Stimulated activated naive B cell treated with anti-CD40 and anti-IgM and Interleukin-4, amounts not matched to agents 10 μg/mL and 1 μg/mL and 100 μg/mL, for 72 hours (primary cell): ENCODE results near the gene FAM222B.
"Not testable (repeated sequence)": the region's sequence is repeated elsewhere in the genome, so short reads cannot be mapped to it uniquely, and the experiment has no call there.

Experiments
- ATAC-seq, 2 donors: fragments of 150-1000 bp; cut with Tn5 transposase; replicated peaks; 2 replicates each; pipeline ENCODE4 v1.10.0; 2021; ENCODE audit warnings: moderate library complexity in 1 of 2
- DNase-seq: peaks from one replicate; pipeline ENCODE4 v3.0.0; 2021
- H3K27ac Mint-ChIP-seq: one replicate; pipeline ENCODE4 v1.8.0; 2022; ENCODE audit warnings: mild to moderate bottlenecking, mixed read lengths
- H3K27me3 Mint-ChIP-seq, 2 donors: one replicate each; pipeline ENCODE4 v1.8.0; 2022; ENCODE audit warnings: mixed read lengths in 2 of 2
- H3K36me3 Mint-ChIP-seq, 2 donors: one replicate each; pipeline ENCODE4 v1.8.0; 2022; ENCODE audit warnings: mixed read lengths in 2 of 2, mild to moderate bottlenecking in 1 of 2
- H3K4me1 Mint-ChIP-seq, 2 donors: one replicate each; pipeline ENCODE4 v1.8.0; 2022; ENCODE audit warnings: mixed read lengths in 2 of 2, mild to moderate bottlenecking in 1 of 2
- H3K4me3 Mint-ChIP-seq, 2 donors: one replicate each; pipeline ENCODE4 v1.8.0; 2022; ENCODE audit warnings: mild to moderate bottlenecking in 2 of 2, mixed read lengths in 2 of 2, moderate library complexity in 1 of 2
- H3K9me3 Mint-ChIP-seq, 2 donors: one replicate each; pipeline ENCODE4 v1.8.0; 2022; ENCODE audit warnings: mixed read lengths in 2 of 2, mild to moderate bottlenecking in 1 of 2

FAM222B gene

DNA sequence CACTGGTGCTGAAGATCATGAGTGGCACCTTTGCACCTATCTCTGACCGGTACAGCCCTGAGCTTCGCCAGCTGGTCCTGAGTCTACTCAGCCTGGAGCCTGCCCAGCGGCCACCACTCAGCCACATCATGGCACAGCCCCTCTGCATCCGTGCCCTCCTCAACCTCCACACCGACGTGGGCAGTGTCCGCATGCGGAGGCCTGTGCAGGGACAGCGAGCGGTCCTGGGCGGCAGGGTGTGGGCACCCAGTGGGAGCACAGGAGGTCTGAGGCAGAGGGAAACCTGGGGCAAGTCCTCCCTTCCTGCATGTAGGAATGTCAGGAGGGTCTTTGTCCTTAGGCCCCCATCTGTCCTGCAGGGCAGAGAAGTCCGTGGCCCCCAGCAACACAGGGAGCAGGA lies 105.3 kb downstream of the FAM222B start:
- peaks cover 64 to 96% of the 10 kb centered on the region in 2 donors for H3K4me1 Mint-ChIP-seq
- peaks cover 53 to 59% of the 10 kb centered on the region in 2 donors for H3K36me3 Mint-ChIP-seq
- H3K27ac Mint-ChIP-seq: peak overlapping the region; percentile 98

DNA sequence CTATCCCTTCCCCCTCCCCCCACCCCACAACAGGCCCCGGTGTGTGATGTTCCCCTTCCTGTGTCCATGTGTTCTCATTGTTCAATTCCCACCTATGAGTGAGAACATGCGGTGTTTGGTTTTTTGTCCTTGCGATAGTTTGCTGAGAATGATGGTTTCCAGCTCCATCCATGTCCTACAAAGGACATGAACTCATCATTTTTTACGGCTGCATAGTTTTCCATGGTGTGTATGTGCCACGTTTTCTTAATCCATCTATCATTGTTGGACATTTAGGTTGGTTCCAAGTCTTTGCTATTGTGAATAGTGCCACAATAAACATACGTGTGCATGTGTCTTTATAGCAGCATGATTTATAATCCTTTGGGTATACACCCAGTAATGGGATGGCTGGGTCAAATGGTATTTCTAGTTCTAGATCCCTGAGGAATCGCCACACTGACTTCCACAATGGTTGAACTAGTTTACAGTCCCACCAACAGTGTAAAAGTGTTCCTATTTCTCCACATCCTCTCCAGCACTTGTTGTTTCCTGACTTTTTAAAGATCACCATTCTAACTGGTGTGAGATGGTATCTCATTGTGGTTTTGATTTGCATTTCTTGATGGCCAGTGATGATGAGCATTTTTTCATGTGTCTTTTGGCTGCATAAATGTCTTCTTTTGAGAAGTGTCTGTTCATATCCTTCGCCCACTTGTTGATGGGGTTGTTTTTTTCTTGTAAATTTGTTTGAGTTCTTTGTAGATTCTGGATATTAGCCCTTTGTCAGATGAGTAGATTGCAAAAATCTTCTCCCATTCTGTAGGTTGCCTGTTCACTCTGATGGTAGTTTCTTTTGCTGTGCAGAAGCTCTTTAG lies 106.4 kb downstream of the FAM222B start:
- not testable (repeated sequence) for ATAC-seq, DNase-seq, H3K27ac Mint-ChIP-seq, H3K4me3 Mint-ChIP-seq, H3K27me3 Mint-ChIP-seq, H3K9me3 Mint-ChIP-seq
- Mint-ChIP-seq H3K4me1 (peaks cover 56 to 93% of the 10 kb centered on the region in 2 donors), H3K36me3 (peaks cover 48 to 50% of the 10 kb centered on the region in 2 donors)

More for the DNA sequence above, 105.3 kb downstream of the FAM222B start:
- H3K27me3 Mint-ChIP-seq: no peaks in the 10 kb centered on the region
- peaks cover 0 to 4% of the 10 kb centered on the region in 2 donors for H3K9me3 Mint-ChIP-seq
- ATAC-seq (no peak), DNase-seq (no peak)
- peak overlapping the region; percentile 85 for H3K4me3 Mint-ChIP-seq

DNA sequence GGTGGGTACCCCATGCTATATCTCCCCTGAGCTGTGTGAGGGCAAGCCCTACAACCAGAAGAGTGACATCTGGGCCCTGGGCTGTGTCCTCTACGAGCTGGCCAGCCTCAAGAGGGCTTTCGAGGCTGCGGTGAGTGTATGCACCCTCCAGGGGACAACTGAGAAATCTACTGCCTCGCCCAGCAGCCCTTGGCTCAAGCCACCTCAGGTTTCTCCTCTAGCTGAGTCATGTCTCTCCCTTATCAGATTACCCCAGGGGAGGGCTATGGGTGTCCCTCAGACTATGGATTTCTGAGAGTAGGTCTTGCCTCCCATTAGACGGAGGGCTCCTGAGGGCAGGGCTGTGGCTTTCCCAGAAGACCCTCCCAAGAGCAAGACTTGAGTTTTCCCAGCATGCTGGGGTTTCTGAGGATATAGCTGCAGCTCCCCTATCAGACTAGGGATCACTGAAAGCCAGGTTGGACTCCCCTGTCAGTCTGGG lies 107.3 kb downstream of the FAM222B start:
- H3K9me3 Mint-ChIP-seq: peaks cover 0 to 4% of the 10 kb centered on the region in 2 donors
- DNase-seq (no peak), ATAC-seq (no peak)
- peak overlapping the region; percentile 62 for H3K27ac Mint-ChIP-seq
- H3K27me3 Mint-ChIP-seq: no peaks in the 10 kb centered on the region
- no peak overlapping the region for H3K4me3 Mint-ChIP-seq
- H3K36me3 Mint-ChIP-seq: peaks cover 40 to 41% of the 10 kb centered on the region in 2 donors
- H3K4me1 Mint-ChIP-seq: peaks cover 48 to 85% of the 10 kb centered on the region in 2 donors

DNA sequence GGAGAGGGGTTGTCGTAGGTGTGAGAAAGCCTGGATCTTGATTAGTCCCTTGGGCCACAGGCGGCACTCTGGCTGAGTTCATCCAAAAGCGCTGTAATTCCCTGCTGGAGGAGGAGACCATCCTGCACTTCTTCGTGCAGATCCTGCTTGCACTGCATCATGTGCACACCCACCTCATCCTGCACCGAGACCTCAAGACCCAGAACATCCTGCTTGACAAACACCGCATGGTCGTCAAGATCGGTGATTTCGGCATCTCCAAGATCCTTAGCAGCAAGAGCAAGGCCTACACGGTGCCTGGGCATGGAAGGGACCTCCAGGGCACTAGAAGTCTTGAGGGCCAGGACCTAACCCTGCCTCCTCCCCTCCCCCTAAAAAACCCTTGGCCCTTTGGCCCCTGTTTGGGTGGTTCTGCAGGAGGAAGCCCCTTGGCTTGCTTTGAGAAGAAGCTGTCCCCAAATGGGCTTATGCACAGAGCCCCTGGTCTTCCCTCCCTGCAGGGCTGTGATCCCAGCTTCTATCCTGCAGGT lies 107.8 kb downstream of the FAM222B start:
- Mint-ChIP-seq H3K4me3 (no peak overlapping the region), H3K27ac (peak overlapping the region; percentile 85), H3K27me3 (no peaks in the 10 kb centered on the region)

DNA sequence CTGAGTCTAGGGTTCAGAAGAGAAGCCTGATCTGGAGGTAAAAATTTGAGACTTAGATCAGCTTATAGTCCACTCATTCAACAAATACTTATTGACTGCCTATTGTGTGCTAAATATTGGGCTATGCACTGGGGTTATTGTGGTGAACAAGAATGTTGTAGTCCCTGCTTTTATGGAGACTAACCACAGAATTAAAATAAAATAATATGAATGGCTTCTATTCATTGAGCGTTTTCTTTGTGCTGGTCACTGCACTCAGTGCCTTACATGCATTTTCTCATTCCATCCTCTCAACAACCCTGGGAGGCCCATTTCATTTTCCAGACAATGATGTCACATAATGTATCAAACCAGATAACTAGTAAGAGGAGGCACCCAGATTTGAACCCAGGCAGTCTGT lies 109.2 kb downstream of the FAM222B start:
- no peak for DNase-seq
- Mint-ChIP-seq H3K4me3 (no peak overlapping the region), H3K27ac (no peak overlapping the region), H3K9me3 (peaks cover 0 to 2% of the 10 kb centered on the region in 2 donors), H3K36me3 (peaks cover 31 to 32% of the 10 kb centered on the region in 2 donors), H3K4me1 (peaks cover 47 to 78% of the 10 kb centered on the region in 2 donors), H3K27me3 (no peaks in the 10 kb centered on the region)
- no peak for ATAC-seq

More for the DNA sequence above, 107.8 kb downstream of the FAM222B start:
- no peak for DNase-seq
- Mint-ChIP-seq H3K36me3 (peaks cover 36 to 40% of the 10 kb centered on the region in 2 donors), H3K4me1 (peaks cover 48 to 81% of the 10 kb centered on the region in 2 donors), H3K9me3 (peaks cover 0 to 3% of the 10 kb centered on the region in 2 donors)
- no peak for ATAC-seq

DNA sequence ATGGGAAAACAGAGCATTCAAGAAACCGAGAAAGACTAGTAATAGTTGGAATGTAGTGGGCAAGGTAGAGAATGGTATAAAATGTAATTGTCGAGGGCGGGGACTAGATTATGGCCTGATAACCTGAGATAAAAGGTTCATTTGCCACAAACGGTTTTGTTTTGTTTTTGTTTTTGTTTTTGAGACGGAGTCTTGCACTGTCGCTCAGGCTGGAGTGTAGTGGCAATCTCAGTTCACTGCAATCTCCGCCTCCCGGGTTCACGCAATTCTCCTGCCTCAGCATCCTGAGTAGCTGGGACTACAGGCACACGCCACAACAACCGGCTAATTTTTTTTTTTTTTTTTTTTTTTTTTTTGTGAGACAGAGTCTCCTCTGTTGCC lies 112.7 kb downstream of the FAM222B start:
- H3K36me3 Mint-ChIP-seq: peaks cover 17 to 28% of the 10 kb centered on the region in 2 donors
- no peak for ATAC-seq
- no peak overlapping the region for H3K27ac Mint-ChIP-seq

DNA sequence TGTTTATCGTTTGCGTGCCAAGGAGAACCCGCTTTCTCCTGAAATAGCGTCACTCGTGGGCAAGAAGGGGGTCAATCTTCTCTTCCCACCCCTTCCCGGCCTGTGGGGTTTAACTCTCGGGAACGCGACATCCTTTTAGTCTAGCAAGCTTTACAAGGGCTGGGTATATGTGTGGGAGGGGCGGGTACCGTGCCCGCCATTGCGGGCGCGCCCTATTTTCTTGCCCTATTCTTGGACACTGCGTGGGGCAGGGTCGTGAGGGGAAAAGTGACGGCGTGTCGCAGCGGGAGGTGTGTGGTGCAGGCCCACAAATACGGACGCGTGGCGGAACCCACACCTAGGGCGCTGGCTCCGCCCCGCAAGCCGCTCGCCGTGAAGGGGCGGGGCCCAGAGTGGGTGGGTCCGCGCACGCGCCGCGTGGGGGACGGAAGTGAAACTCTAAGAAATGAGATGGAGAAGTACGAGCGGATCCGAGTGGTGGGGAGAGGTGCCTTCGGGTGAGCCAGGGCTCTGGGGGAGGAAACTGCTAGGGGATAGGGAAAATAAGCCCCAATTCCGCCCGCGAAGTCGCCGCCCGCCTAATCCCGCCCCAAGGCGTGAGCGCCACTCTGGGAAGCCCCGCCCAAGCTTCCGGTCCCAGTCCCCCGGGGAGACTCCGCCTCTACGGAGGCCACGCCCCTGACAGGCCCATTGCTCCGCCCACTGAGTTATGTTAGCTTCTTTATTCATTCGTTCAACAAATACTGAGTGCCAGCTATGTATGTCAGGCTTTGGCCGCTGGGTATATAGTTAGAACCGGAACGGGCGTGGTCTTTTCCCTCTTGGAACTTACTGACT lies 114.0 kb downstream of the FAM222B start, which contains the start of gene NEK8:
Gene NEK8 (plus strand): TSS at position 425 of the 837 bp plus-strand sequence. CDS start 26 bp downstream, at position 451.
- ATAC-seq (peak; percentile 48 to 55), DNase-seq (peak; percentile 97)
- peaks cover 20 to 32% of the 10 kb centered on the region in 2 donors for H3K36me3 Mint-ChIP-seq
- H3K4me1 Mint-ChIP-seq: peaks cover 43 to 76% of the 10 kb centered on the region in 2 donors
- peaks cover 0 to 2% of the 10 kb centered on the region in 2 donors for H3K9me3 Mint-ChIP-seq
- H3K27ac Mint-ChIP-seq: peak within 1 kb of the TSS; percentile 97
- no peaks in the 10 kb centered on the region for H3K27me3 Mint-ChIP-seq
- peak within 1 kb of the TSS; percentile 98 to 99 for H3K4me3 Mint-ChIP-seq

More for the DNA sequence above, 112.7 kb downstream of the FAM222B start:
- DNase-seq: no peak
- peaks cover 41 to 76% of the 10 kb centered on the region in 2 donors for H3K4me1 Mint-ChIP-seq
- H3K4me3 Mint-ChIP-seq: peak overlapping the region; percentile 40 to 98
- H3K9me3 Mint-ChIP-seq: peaks cover 0 to 2% of the 10 kb centered on the region in 2 donors
- no peaks in the 10 kb centered on the region for H3K27me3 Mint-ChIP-seq

DNA sequence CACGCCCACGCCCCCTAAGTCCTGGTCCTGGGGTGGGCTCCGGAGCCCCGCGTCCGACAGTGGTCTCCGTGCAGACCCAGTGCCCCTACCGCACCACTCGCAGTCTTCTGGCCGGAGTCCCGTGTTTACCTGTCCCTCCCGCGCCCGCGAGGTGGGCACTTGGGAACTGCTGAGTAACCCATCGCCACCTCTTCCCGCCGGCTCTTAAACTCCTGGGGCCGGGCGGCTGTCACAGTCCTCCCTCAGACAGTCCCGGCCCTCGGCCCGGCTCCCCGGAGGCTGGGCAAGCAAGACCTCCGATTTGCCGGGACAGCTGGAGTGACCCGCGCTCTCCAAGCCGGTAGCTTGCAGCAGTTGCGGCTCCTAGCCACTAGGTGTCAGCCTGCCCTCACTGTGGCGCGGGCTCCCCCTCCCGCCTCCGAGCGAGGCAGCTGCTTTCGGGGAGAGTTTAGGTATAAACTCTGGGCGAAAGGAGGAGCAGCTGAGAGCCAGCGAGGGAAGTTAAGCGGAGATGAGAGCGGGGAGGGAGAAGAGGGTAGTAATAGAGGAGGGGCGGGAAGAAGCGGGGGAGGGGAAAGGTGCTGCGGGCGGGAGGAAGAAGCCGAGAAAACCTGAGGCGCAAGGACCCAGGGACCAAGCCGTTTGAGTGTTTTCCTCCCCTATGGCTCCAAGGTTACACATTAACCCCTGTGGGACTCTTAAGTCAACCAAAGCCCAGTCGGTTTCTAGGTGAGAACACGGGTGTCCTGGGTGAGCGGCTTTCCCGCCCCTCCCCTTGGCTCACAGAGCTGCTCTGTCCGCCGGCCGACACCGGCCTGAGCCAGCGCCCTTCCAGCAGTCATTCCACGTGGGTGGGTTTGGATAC lies 115.7 kb downstream of the FAM222B start:
- peak; percentile 36 to 40 for ATAC-seq
- H3K4me3 Mint-ChIP-seq: peak overlapping the region; percentile 98 to 99
- peaks cover 0 to 2% of the 10 kb centered on the region in 2 donors for H3K9me3 Mint-ChIP-seq
- H3K36me3 Mint-ChIP-seq: peaks cover 26 to 47% of the 10 kb centered on the region in 2 donors
- no peaks in the 10 kb centered on the region for H3K27me3 Mint-ChIP-seq
- peak; percentile 94 for DNase-seq
- H3K4me1 Mint-ChIP-seq: peaks cover 47 to 73% of the 10 kb centered on the region in 2 donors
- peak overlapping the region; percentile 97 for H3K27ac Mint-ChIP-seq

DNA sequence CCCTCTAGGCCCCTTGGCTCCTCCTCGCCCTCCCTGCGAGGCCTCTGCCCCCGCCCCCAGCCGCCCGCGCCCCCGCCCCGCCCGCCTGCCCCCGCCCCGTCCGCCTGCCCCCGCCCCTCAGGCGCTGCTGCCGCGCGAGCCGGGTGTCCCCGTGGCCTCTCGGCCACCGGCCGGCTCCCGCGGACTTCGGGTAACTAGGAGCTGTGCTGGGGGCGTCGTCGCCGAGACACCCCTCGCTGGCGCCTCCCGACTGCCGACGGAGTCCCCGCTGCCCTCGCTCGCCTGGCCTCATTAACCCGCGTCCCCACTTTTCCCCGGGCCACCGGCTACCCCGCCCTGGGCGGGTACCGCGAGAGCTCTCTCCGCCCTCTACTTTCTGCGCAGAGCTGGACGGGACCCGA lies 116.4 kb downstream of the FAM222B start, which contains the start of gene TLCD1:
Gene TLCD1 (minus strand): TSS at position 8 of the 401 bp plus-strand sequence. CDS start 136 bp downstream, outside the sequence.
- Mint-ChIP-seq H3K4me1 (peaks cover 47 to 68% of the 10 kb centered on the region in 2 donors), H3K36me3 (peaks cover 31 to 54% of the 10 kb centered on the region in 2 donors), H3K27ac (peak within 1 kb of the TSS; percentile 97), H3K9me3 (peaks cover 0 to 2% of the 10 kb centered on the region in 2 donors), H3K4me3 (peak within 1 kb of the TSS; percentile 98 to 99), H3K27me3 (no peaks in the 10 kb centered on the region)
- ATAC-seq (peak; percentile 32 to 37), DNase-seq (peak; percentile 82)

DNA sequence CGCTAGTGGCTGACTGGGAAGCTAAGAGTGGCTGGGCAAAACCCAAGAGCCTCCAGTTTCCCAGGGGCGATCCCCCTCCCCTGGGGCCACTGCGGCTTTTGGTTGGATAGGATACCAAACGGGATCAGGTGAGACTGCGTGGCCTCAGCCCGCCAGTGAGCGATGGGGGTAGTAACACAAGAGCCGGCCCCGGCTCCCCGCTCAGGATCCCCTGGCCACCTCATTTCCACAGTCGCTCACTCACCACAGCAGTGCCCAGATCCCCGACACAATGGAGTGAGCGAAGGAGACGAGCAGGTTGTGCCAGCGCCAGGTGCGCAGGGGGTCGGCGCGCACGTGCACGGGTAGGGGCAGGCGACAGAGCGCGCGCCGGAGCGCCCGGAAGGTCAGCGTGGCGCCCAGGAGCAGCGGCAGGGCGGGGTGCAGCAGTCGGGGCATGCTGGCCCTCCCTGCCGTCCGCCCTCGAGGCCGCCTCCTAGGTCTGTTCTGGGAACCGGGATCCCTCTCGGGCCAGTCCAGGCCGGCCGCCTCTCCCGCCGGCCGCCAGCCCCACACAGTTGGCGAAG lies 116.8 kb downstream of the FAM222B start:
- ATAC-seq (peak; percentile 1 to 2), DNase-seq (peak; percentile 63)
- Mint-ChIP-seq H3K27me3 (no peaks in the 10 kb centered on the region), H3K36me3 (peaks cover 36 to 58% of the 10 kb centered on the region in 2 donors), H3K27ac (peak overlapping the region; percentile 97), H3K4me1 (peaks cover 47 to 69% of the 10 kb centered on the region in 2 donors), H3K4me3 (peak overlapping the region; percentile 98 to 99), H3K9me3 (peaks cover 0 to 2% of the 10 kb centered on the region in 2 donors)

DNA sequence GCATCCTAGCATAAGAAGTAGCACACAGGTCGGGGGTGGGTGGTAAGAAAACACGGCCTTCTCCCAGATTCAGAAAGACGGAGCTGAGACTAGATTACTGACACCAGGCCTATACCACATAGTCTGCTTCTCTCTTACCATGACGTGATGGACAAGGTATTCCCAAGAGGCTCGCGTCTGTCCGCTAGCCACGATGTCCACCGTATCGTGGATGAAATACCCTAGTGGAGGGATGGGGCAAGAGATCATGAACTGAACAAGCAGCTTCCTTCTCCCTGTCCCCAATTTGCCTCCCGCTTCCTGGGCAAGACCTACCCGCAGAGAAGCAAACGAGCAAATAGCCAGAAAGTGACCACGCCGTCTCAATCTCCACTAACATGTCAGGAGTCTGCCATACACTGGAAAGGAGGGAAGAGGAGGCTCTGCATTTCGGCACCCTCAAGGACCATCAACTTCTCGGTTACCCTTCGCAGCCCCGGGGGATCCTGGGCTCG lies 117.4 kb downstream of the FAM222B start:
- no peak for DNase-seq
- H3K27ac Mint-ChIP-seq: peak overlapping the region; percentile 97

DNA sequence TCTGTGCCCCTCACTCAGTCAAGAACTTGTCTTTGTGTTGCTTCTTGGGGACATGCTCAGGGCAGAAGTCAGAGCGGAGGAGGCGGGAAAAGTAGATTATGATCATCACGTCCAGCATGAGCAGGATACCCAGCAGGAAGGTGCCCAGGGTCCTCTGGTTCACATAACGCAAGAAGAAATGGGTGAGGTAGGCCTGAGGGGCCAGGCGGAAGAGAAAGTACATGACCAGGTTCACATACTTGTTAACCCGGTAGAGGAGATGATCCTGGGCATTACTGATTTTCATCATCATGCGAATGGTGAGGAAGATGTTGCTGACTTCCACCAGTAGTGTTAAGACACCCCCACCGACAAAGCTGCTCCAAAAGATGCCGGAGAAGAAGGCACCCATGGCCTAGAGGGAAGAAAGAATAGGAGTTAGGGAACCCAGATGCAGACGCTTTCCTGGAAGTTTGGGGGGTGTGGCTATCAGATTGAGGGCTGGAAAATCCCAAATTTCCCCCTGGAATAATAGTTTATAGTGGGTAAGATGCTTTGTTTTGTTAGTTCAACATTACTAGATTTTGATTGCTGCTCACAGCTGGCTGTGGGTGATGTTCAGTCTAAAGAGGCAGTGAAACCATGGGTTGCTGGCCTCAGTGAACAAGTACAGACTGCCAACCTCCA lies 118.0 kb downstream of the FAM222B start:
- ATAC-seq: no peak
- H3K27ac Mint-ChIP-seq: peak overlapping the region; percentile 97
- H3K9me3 Mint-ChIP-seq: peaks cover 0 to 2% of the 10 kb centered on the region in 2 donors
- no peaks in the 10 kb centered on the region for H3K27me3 Mint-ChIP-seq
- peak overlapping the region; percentile 98 to 99 for H3K4me3 Mint-ChIP-seq
- peak; percentile 43 for DNase-seq
- peaks cover 46 to 67% of the 10 kb centered on the region in 2 donors for H3K36me3 Mint-ChIP-seq
- H3K4me1 Mint-ChIP-seq: peaks cover 50 to 70% of the 10 kb centered on the region in 2 donors

More for the DNA sequence above, 117.4 kb downstream of the FAM222B start:
- Mint-ChIP-seq H3K36me3 (peaks cover 41 to 64% of the 10 kb centered on the region in 2 donors), H3K4me3 (peak overlapping the region; percentile 98 to 99), H3K4me1 (peaks cover 50 to 73% of the 10 kb centered on the region in 2 donors), H3K9me3 (peaks cover 0 to 2% of the 10 kb centered on the region in 2 donors), H3K27me3 (no peaks in the 10 kb centered on the region)
- ATAC-seq: no peak
